ENCODE measurements around the gene CFAP206.
"Not testable (repeated sequence)": the region's sequence is repeated elsewhere in the genome, so short reads cannot be mapped to it uniquely, and the experiment has no call there.

The CFAP206 gene

GRCh38 chr6:87484491-87484890 is 76.7 kb downstream of the CFAP206 start:
- TF ChIP-seq CTCF (IDR thresholded peaks at IDR 0.05; ENCODE audit: low read depth, low read length) = no peak
- no peak overlapping the region for H3K4me3 ChIP-seq (ENCODE audit: low read depth, low read length)

- TF ChIP-seq CTCF (IDR thresholded peaks at IDR 0.05; ENCODE audit: low read depth, low read length) = no peak
These were observed 79.8 kb downstream of the CFAP206 start for GRCh38 chr6:87487555-87487954.

GRCh38 chr6:87489326-87489725 is 81.6 kb downstream of the CFAP206 start:
- not testable (repeated sequence) for H3K4me3 ChIP-seq (ENCODE audit: low read depth, low read length)

More at GRCh38 chr6:87487555-87487954, 79.8 kb downstream of the CFAP206 start:
- no peak overlapping the region for H3K4me3 ChIP-seq (ENCODE audit: low read depth, low read length)

GRCh38 chr6:87494761-87495422 is 87.1 kb downstream of the CFAP206 start:
- TF ChIP-seq CTCF (IDR thresholded peaks at IDR 0.05; ENCODE audit: low read depth, low read length) = no peak
- H3K4me3 ChIP-seq (ENCODE audit: low read depth, low read length) = no peak overlapping the region

- no peak overlapping the region for H3K4me3 ChIP-seq (ENCODE audit: low read depth, low read length)
- TF ChIP-seq CTCF (IDR thresholded peaks at IDR 0.05; ENCODE audit: low read depth, low read length) = no peak
These were observed 90.3 kb downstream of the CFAP206 start for GRCh38 chr6:87498048-87498447.

- no peak for TF ChIP-seq CTCF (IDR thresholded peaks at IDR 0.05; ENCODE audit: low read depth, low read length)
- no peak overlapping the region for H3K4me3 ChIP-seq (ENCODE audit: low read depth, low read length)
These were observed 94.2 kb downstream of the CFAP206 start for GRCh38 chr6:87501809-87502572.

- TF ChIP-seq CTCF (IDR thresholded peaks at IDR 0.05; ENCODE audit: low read depth, low read length) = no peak
- no peak overlapping the region for H3K4me3 ChIP-seq (ENCODE audit: low read depth, low read length)
These were observed 96.7 kb downstream of the CFAP206 start for GRCh38 chr6:87504441-87504840.
